ENCODE data around the gene ZNF628.
"Not testable (repeated sequence)": the region's sequence is repeated elsewhere in the genome, so short reads cannot be mapped to it uniquely, and the experiment has no call there.

The ZNF628 gene

DNA sequence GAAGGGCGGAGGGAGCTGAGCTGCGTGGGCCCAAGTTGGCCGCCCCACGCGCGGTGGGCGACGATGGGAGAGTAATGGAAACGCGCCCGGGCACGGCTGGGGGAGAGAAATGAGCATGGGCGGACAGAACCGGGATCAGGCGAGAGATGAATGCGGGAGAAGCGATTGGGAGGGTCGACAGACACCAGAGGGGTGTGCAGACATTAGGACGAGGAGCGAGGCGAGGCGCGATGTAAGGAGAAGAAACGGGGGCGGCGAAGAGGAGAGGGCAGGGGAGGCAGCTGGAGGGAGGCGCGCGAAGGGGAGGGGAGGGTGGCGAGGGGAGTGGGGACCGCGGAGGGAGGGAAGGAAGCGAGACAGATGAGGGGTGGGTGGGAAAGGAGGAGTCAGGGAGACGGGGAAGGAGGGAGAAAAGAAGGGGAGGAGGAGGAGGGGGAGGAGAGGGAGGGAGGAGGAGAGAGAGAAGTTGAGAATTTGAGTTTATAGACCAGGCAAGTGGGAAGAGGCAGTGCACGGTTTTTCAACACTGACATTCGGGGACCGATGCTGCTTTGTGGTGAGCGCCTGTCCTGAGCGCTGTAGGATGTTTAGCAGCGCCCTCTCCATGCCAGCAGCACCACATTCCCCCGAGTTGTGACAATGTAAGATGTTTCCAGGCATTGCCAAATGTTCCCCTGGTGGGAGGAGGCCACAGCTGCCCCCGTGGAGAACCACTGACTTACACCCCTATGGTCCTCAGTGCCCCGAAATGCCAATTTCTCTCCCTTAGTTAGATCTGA, 33.2 kb upstream of the ZNF628 start, which contains the start of gene SHISA7:
SHISA7 (minus strand) TSS at position 256 of the 779 bp plus-strand sequence. CDS start 437 bp downstream, outside the sequence.
- TF ChIP-seq CTCF (IDR thresholded peaks at IDR 0.05; ENCODE audit: borderline replicate concordance, insufficient read depth, low read depth, low read length), result no peak
- no peak within 1 kb of the TSS for H3K4me3 ChIP-seq (ENCODE audit: low read depth, low read length)

DNA sequence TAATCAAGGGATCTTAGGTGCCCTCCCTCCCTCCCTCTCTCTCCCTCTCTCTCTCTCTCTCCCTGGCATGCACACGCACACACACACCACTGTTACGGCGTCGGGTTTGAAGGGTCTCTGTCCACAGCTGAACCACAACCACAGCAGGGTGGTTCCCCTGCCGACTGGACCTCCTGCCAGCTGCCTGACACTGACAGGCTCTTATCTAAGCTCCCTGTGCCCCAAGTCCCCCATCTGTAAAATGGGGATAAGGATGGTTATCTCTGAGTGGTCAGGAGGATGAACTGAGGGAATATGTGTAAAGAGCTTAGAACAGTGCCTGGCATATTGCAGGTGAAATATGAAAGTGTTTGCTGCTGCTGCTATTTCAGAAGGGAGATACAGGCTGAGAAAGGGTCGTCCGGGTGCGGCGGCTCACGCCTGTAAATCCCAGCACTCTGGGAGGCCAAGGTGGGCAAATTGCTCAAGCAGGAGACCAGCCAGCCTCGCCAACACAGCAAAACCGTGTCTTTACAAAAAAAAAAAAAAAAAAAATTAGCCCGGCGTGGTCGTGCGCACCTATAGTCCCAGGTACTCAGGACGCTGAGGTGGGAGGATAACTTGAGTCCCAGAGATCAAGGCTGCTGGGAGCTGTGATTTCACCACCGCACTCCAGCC, 32.5 kb upstream of the ZNF628 start:
- no peak overlapping the region for H3K4me3 ChIP-seq (ENCODE audit: low read depth, low read length)
- TF ChIP-seq CTCF (IDR thresholded peaks at IDR 0.05; ENCODE audit: borderline replicate concordance, insufficient read depth, low read depth, low read length), result no peak

DNA sequence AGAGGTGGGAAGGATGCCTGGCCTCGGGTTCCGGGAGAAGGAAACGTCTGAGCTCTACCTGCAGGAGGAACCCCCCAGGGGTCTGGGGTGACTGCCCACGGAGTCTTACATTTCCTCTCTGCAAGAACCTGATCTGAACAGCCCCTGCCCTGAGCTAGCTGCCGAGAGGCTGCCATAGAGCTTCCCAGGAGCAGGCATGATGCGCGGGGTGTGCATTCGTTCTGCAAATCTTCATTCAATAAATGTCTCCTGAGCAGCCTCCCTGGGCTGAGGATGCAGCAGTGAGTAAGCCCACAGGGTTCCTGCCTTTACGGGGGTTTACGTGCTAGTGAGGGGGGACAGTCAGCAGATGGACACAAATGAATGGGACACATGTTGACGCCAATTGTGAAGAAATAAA, 31.8 kb upstream of the ZNF628 start:
- TF ChIP-seq CTCF (IDR thresholded peaks at IDR 0.05; ENCODE audit: borderline replicate concordance, insufficient read depth, low read depth, low read length), result no peak
- no peak overlapping the region for H3K4me3 ChIP-seq (ENCODE audit: low read depth, low read length)

DNA sequence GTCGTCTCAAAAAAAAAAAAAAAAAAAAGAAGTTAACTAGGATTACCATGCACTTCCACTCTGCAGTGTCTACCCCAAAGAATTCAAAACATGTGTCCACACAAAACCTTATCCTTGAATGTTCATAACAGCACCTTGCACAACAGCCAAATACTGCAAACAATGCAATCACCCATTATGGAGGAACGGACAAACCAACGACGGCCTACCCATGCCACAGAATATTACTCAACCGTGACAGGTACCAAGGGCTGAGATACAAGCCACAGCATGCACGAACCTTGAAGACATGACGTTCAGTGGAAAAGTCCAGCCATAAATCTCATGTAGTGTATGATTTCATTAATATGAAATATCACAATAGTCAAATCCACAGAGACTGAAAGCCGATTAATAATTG, 30.4 kb upstream of the ZNF628 start:
- no peak overlapping the region for H3K4me3 ChIP-seq (ENCODE audit: low read depth, low read length)
- TF ChIP-seq CTCF (IDR thresholded peaks at IDR 0.05; ENCODE audit: borderline replicate concordance, insufficient read depth, low read depth, low read length), result no peak

GRCh38 chr19:55447421-55448174, 28.8 kb upstream of the ZNF628 start:
- TF ChIP-seq CTCF (IDR thresholded peaks at IDR 0.05; ENCODE audit: borderline replicate concordance, insufficient read depth, low read depth, low read length), result no peak
- H3K4me3 ChIP-seq (ENCODE audit: low read depth, low read length), result no peak overlapping the region

- H3K4me3 ChIP-seq (ENCODE audit: low read depth, low read length), result not testable (repeated sequence)
Observed at GRCh38 chr19:55448175-55448490, 28.3 kb upstream of the ZNF628 start.

DNA sequence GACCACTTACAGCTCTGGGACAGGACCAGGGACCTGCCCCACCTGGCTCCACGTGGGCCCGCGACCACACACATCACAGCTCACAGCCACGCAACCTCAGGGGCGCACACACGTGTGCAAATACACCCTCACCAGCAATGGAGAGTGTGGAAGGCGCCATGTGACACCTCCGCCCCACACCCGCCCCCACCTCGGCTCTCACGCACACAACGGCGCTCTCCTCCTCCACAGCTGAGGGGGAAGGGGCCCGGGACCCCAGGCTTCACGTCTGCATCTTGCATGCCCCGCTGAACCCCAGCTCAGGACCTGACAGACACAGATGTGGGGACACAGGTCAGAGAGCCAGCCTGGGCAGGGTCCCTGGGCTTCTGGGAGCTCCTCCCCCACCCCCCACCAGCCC, 26.9 kb upstream of the ZNF628 start:
- TF ChIP-seq CTCF (IDR thresholded peaks at IDR 0.05; ENCODE audit: borderline replicate concordance, insufficient read depth, low read depth, low read length), result no peak
- H3K4me3 ChIP-seq (ENCODE audit: low read depth, low read length), result no peak overlapping the region

All from GM12875 (cell line).